ENCODE data around the gene DNAJC15.

DNAJC15 gene

DNA sequence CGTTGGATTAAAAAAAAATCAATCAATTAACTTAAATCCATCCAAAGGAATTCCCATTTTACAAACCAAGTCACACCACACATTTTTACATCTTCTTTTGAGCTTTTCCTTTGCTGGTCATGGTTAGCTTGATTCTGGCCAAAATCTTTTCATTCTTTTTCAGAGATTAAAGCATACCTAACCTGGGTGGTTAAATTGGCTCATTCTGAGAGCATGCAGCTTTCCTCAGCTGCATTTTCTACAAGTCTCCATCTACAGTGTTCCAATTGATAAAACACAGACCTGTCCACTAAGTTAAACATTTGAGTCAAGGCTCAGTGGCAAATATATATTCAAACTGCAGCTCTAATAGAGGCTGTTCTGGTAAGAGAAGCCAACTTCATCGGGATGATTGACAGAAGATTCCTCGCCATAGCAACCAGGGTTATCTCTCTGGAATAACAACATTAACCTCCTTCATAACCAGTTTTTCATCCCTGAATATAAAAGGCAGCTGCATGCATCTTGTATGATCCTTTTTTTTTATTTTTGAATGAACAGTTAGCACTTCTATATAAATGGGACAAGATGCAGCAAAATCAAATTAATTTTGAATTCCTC, 106.2 kb downstream of the DNAJC15 start:
- no peak for DNase-seq

DNA sequence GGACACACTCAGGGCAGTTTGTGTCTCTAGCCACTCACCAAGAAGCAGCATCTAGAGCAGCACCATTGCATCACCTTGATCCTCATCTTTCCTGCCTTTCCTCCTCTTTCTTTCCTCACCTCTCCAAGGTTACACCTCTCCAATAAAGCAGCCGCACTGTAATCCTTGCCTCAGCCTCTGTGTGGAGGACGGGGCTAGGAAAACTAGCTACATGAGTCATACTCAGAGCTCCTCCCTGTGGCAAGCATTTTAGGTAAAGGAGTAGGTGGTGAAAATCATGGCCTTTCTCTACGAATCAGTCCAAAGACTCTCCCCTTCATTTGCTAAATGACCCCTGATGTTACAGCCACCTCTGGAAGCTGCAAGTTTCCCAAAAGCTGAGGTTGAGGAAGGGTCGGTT, 108.9 kb downstream of the DNAJC15 start:
- DNase-seq, result no peak

DNA sequence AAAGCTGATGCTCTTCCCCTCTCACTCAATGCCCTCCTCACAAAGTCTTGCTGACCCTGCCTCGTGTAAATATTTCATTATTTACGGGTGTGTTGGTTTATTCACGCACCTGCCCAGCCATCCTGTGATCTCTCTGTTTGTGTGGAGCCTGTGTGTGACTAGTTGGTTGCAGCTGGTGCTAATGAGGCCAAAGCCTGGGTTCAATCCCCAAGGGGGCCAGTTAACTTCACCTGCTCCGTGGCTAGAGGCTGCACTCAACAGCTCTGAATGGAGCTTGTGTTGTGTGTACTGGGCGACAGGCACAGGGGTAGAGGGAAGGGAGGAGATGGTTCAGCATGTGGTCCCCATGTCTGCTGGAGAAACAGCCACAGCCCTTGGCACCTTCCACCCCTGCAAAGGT, 109.5 kb downstream of the DNAJC15 start:
- DNase-seq, result no peak

DNA sequence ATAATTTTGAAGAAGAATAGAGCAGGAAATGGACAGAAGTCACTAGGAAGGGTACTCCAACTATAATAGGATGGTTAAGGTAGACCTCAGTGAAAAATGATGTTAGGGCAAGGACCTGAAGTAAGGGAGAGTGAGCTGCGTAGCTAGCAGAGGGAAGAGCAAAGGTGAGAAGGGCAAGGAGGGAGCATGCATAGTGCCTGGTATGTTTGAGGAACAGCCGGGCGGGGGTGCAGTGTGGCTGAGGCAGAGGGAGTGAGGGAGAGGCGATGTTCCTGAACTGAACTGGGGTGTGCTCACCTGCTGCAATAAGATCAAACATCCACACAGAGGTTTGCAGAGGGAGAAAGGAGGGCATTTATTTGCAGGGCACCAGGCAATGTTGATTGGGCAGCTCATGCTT, 110.4 kb downstream of the DNAJC15 start:
- no peak for DNase-seq

DNA sequence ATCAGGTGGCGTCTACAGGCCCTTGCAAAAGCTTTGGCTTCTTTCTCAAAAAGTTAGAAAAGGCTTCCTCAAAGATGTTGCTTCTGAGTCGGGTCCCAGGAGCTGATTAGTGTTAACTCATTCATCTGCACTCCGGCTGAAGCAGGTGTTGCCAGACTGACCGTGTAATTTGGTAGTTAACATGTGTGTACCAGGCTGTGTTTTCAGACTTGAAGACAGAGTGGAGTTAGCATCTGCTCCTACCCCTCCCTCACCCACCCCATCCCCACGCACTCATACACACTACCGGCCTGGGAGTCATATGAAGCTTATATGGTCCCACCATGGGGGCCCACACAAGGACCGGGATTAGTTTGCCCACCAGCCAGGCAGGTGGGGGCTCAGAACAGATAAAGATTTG, 111.5 kb downstream of the DNAJC15 start:
- DNase-seq, result no peak

DNA sequence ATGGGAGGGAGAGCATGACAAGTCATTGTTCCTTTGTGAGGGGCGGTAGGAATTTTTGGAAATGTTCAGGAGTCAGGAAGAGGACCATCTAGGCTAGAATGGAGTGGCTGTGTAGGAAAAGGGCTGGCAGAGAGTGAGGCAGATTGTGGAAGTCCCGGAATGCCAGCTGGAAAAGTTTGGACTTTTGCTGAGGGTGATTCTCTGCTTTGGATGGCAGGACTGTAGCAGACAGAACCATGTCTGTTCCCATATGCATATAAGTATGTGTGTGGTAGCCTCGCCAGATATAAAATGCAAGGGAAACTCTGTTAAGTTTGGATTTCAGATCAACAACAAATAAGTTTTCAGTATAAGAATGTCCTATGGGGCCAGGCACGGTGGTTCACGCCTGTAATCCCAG, 112.1 kb downstream of the DNAJC15 start:
- no peak for DNase-seq

DNA sequence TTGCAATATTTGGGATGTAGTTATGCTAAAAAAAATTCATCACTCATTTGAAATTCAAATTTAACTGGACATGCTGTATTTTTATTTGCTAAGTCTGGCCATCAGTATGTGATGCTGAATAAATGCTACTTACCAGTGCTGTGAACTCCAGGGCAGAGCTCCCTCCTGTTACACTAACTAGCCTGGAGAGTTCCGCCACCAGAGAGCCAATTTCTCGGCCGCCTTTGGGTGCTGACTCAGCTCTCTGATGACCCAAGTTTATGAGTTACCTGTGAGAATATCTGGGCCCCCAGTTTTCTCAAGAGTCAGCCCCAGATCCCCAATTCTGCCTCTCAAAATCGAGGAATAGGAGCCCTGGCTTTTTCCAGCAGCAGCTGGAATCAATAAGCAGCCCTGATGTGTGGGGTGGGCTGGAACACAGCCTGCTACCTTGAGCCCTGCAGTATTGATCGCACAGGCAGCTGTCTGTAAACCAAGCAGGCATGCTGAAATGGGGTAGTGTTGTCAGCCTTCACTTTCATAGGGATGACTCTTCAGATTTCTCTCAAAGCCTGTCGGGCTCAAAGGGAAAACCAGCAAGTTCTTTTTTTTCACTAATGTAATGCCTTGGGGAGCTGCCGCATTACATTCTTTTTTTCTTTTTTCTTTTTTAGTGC, 113.7 kb downstream of the DNAJC15 start:
- DNase-seq, result no peak

DNA sequence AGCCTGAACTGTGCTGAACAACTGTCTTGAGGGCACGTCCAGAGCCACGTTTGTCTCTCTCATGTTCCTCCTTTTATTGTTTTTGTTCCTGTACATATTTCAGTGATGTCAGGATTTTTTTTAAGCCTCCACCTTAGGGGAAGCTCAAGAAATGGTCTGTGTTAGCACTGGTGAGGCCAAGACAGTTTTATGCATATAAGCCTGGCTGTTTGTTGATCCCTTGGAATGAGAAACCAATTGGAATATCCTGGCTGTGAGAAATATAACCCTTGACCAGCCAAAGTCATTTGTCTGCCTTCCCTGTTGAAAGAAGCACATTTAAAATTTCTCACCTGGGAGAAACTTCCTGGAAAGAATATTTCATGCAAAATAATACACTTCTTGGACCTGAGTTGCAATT, 115.8 kb downstream of the DNAJC15 start:
- DNase-seq, result no peak

DNA sequence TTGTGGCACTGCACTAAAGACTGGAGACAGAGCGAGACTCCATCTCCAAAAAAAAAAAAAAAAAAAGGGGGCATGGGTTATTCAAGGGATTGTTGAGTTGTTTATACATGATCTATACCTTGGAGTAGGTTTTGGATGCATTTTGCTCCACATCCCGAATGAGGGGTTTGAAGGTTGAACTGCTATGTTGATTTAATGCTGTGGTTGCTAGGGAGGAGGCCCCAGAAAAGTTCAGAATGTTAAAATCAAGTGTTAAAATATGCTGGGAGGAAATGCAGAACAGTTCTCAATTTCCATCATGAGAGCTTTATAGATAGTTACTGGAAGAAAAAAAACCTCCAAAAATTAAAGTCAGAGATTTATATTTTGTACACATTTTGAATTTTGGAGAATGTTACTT, 116.5 kb downstream of the DNAJC15 start:
- no peak for DNase-seq

DNA sequence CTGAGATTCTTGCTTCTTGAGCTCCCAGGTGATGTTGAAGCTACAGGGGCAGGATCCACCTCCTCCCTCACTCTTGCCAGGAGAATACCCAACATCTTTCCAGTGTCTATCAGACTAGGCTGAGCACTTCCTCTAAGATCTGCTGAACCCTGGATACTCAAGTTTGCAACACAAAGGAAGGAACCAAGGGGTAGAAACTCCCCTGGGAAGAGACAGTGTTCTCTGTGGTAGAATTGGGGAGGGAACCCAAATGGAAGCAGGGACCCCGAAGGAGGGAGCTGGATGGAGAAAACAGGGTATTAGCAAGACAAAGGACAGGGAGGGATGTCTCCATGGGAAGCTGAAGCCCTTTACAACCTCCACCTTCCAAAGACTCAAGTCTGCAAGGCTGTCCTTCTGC, 117.6 kb downstream of the DNAJC15 start:
- DNase-seq, result no peak

DNA sequence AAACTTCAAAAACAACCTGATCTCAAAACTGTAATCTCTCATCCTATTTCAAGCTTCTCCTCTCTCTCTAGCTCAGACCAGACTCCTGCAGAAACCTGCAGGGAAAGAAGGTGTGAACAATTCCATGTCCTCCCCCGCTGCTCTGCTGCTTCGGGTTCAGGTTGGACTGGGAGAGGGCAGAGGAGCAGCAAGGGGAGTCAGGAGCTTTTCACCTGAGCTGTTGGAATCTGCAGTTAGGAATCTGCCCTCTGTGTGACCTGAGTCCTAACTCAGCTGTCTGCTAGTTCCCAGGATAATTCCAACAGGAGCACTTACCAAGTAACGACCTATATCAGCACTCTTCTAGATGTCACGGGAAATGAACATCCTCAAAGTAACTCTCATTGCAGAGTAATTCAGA, 118.3 kb downstream of the DNAJC15 start:
- DNase-seq, result no peak

DNA sequence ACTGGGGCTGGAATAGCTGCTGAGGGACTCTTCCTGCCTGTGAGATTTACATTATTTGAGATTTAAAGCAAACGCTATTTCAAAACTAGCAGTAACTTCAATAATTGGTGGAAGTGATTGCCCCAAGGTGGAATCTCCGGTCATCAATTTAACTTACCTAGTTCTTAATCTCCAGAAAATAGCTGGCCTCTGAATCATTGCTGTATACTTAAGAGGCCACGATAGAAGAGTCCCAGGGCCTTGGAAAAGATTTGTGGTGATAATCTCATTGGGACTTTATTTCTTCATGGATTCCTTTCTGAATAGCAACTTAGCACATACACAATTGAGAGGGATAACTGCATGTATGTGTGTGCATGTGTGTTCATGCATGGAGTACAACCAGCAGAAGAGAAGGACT, 120.2 kb downstream of the DNAJC15 start:
- DNase-seq, result no peak

DNA sequence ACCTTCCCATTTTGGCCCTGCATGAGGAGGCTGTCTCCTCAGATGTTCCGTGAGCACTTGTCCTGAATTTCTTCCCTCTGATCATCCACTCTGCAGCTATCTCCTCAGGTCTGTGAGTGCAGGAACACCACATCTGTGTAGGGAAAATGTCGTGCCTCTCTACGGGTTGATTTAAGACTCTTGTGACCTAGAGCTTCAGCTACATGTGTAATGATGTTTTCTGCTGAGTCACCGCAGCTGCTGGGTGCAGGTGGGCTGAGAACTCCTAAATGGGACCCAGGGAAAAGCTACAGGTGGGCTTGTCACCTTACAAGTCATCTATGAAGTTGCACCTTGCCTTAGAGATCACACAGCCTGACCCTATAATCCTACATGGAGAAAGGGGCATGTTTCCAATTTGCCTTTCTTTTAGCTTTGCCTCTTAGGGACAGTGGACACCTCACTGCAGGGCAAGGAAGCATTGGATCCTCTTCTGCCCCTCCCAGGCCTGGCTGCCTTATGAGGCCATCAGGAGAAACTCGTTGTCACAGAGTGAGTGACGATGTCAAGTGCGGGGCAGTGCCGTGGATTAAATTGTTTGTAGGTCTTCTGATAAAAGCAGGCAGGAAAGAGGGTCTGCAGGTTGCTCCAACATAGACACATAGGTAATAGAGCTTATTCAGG, 122.3 kb downstream of the DNAJC15 start:
- no peak for DNase-seq

DNA sequence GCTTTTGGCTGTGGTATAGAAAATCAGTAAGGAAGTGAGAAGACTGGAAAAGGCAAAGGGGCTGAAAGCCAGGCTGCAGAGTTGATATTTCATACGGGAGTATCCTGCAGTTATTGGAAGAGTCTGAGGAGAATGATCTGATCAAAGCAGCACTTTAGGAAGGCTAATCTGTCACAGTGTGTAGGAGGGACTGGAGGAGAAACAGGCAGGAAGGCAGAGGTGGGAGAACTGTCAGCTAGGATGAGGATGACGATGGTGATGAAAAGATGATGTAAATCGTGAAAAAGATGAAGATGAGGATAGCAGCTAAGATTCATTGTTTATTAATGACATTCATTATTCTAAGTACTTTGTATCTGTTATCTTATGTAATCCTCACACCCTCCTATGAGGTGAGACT, 123.0 kb downstream of the DNAJC15 start:
- DNase-seq, result no peak

DNA sequence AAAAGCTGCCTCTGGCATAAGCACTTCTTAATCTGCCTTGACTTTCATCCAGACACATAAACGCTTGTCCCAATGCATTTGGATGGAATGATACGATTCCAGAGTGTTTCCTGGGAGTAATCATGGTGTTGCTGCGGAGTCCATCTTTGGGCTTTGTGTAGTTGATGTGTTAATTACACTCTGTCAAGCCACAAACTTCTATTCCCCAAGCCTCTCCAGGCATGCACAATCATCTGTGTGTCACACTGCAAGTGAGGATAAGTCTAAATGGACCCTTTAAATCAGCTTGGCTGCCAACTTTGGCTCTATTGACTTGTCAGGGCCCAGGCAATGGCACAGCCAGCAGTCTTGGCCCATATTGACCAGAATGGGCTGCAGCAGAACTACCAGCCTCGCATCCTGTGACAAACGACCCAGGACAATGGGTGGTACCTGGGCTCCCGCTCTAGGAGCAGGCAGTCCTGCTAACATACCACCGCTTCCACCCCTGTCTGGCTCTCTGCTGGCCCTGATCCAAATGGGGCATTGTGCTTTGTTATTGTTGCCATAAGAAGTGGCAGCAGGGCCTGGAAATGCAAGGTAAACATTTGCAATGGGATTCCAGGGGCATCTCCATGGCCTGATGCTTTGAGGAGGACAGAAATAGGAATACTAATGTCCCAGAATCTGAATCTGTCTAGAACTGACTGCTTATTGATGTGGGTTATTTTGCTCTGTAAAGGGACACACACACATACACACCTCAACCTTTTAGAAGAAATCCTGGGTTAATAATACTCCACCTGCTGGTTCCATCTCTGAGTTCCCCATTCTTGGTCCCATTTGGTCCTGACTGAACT, 127.2 kb downstream of the DNAJC15 start:
- DNase-seq, result no peak

DNA sequence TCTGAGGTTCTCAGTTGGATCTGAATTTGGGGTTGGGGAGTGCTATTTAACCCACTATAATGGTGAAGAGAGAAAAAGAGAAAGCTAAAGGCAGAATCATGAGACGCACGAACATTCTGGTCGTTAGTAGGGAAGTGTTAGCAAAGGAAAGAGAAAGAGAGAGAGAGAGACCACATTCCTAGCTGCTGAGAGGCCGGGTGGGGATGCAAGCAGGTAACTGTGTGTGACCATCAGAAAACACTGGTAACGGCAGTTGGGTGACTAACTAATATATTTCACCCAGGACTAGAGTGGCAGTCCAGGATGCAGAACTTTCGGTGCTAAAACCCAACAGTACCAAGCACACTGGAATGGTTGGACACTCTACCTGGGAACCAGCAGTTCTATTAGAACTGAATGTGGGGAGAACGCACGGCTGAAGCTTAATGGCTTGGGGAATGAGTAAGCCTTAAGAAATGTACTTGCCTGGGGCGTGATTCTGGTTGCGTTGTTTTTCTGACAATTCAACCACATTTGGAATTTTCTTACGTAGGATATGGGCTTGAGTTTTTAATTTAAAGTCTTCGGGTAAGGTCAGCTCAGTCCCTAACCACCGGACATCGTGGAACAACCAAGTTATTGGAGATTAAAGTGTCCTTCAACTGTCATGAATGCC, 130.2 kb downstream of the DNAJC15 start:
- no peak for DNase-seq

DNA sequence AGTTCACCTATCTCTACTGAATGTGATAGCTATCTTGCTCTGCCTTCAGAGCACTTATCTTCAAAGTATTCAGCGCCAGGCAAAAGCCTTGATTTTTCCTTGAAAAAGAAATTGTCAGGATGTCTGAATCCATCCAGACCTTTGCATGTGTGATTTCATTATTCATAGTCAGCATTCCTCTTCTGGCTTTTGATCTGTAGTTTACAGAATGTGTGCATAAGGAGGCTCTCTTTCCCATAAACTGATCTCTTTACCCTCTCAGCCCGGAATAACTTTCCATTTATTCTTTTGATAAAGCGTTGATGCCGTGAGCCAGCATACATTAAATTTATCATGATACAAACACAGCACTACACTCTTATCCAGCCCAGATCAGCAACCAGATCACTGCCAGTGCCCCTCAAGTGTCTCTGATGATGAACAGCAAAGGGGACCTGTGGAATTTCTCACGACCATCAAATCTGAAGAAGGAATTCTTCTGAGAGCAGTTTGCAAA, 130.8 kb downstream of the DNAJC15 start:
- DNase-seq, result no peak

DNA sequence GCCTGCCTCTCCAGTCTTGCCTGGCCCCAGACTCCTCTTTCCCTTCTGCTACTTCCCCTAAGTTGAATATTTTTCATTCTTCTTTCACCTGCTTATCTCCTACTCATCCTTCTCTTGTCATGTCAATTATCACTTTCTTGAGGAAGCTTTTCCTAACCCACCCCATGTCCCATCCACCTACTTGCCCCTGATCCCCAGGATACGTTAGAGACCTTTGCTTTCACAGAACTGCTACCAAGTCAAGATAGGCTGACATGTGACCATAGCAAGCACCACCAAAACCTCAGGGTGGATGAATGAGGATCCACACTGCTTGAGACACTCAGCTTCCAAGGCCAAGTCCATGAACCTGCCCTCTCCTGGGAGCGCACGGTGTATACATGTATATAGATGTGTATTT, 131.5 kb downstream of the DNAJC15 start:
- DNase-seq, result no peak

DNA sequence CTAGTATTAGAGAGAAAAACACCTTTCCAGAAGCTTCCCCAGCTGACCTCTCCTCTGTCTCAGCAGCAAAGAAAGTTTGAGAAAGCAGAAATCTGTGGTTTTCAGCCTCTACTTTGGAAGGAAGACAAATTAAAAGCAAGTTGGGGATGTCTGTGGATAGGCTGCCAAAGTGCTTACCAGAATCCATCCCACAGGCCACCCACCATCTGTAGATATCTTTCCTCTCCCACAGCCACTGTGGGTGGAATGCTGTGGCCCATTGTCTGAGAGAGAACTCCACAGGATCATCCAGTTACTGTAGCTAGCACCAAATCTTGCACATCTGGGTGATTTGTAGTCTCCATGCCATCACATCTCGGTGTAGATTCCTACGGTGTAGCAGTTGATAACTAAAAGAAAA, 133.5 kb downstream of the DNAJC15 start:
- no peak for DNase-seq

DNA sequence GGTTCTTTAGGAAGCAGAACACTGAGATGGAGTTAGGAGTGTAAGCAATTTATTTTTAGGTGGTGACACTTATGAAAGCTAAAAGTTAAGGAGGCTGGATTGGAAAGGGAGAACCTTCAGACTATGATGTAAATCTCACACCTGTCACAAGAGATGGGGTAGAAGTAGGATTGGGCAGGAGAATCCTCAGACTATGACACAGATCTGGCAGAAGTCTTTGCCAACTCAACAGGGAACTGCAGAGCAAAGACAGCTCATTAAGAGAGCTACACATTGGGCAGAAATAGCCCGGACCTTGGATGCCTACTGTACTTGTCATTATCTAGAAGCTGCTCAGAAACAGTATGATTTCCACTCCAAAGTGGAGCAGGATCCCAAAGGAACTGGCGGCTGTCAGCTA, 134.4 kb downstream of the DNAJC15 start:
- no peak for DNase-seq

DNA sequence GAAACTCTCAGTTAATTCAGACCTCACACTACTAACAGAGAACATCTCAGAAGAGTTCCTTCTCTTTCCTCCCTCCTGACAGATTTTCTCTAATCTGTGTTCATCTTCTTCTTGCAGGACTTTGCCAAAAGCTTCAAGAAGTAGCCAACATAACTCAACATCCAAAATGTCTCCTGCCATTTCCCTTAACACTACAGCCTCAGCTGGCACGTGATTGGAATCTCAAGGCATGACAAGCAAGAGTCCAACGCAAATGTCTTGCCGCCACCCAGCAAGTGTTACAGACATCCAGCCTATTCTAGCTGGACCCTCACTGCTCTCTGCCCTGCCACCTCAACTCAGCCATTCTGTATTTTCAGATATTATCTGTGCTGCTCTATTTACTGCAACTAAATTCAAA, 135.1 kb downstream of the DNAJC15 start:
- no peak for DNase-seq

DNA sequence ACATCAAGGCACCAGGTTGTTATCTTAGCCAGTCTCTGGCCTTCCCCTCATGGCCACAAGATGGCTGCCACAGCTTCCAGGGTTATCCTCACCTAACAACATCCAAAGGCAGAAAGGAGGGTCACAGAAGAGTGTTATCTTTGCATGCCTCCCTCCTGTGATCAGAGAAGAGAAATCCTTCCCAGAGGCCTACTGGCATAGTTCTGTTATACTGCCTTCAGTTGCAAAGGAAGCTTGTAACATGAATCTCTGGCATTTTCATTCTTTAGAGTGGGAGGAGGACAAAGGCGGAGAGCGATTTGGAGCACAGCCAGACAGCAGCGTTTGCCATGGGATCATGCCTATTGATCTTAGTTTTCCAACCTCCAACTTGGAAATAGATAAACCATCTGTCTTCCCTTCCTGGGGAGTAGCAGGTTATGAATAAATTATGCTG, 135.7 kb downstream of the DNAJC15 start:
- no peak for DNase-seq
